HCT116 (cell line): ENCODE data around the gene TMEM117. TPM values are rescaled to one million over a fixed set of nuclear protein-coding genes. Genes with fewer than 3 reads are reported as not detected.

Source experiments
- ATAC-seq: fragments of 200-7000 bp; cut with Tn5 transposase; 2 replicates; pipeline ENCODE4 v1.9.1; 2020; ENCODE audit warnings: mild to moderate bottlenecking, moderate library complexity
- BruUV-seq: library from RNA; stranded (reverse); fragments of 400-500 nt; replicated peaks from 2 replicates; lab custom pipeline; 2021; lab: Mats Ljungman, UMichigan
- CTCF ChIA-PET: fragments of 300-600 bp; sonication (Branson Sonifier 250); formaldehyde crosslinking; loops from one replicate; lab custom pipeline; 2021; ENCODE audit warnings: antibody characterized with exemption; lab: Charles Lee
- POLR2A ChIA-PET: fragments of 300-600, 350-600 bp; sonication (Branson Sonifier 250); formaldehyde crosslinking; loops from one replicate; lab custom pipeline; 2021; ENCODE audit warnings: antibody characterized with exemption; lab: Charles Lee
- RAD21 ChIA-PET, 2 experiments: fragments of 300-600 bp; sonication (Branson Sonifier 250); formaldehyde crosslinking; loops; one replicate each; lab custom pipeline; 2023; ENCODE audit warnings: low total read pairs in 2 of 2; ENCODE audit not compliant: uncharacterized antibody in 2 of 2, unreplicated experiment in 2 of 2, low non-redundant PET in 1 of 2; lab: Charles Lee
- DNase-seq: peaks from one replicate; pipeline ENCODE4 v3.0.0-alpha.2; 2010; ENCODE audit warnings: low read depth, low spot score
- H2AFZ ChIP-seq: fragments of 200-600 bp; shearing (Covaris generic), sonication (generic); 2 replicates; pipeline ENCODE4 v1.6.1; 2017; ENCODE audit warnings: low read depth, mixed run types, mixed read lengths, antibody characterized with exemption, low read length; ENCODE audit not compliant: poor library complexity, severe bottlenecking
- H3K27ac ChIP-seq: 2 replicates; pipeline ENCODE4 v1.5.1; 2012; ENCODE audit warnings: low read depth, low read length
- H3K27me3 ChIP-seq: fragments of 200-600 bp; sonication (generic); 2 replicates; pipeline ENCODE4 v1.6.1; 2016; ENCODE audit warnings: mixed run types, low read length, mixed read lengths; ENCODE audit not compliant: insufficient read depth
- H3K36me3 ChIP-seq, 2 experiments: fragments of 200-500 bp in 1 of 2; fragments of 200-600 bp in 1 of 2; sonication (Bioruptor generic) in 1 of 2; sonication (generic) in 1 of 2; 2 replicates each; pipeline versions ENCODE4 v1.5.1 to v1.6.1; 2014 to 2016; ENCODE audit warnings: low read length in 2 of 2, inconsistent platforms in 1 of 2, mixed read lengths in 1 of 2, mixed run types in 1 of 2; ENCODE audit not compliant: insufficient read depth in 2 of 2, control insufficient read depth in 1 of 2
- H3K4me1 ChIP-seq, 2 experiments: fragments of 200-600 bp in 1 of 2; sonication (generic) in 1 of 2; 2 replicates each; pipeline versions ENCODE4 v1.5.1 to v1.6.1; 2012 to 2017; ENCODE audit warnings: low read length in 2 of 2, inconsistent platforms in 1 of 2, mild to moderate bottlenecking in 1 of 2, mixed read lengths in 1 of 2, mixed run types in 1 of 2, moderate library complexity in 1 of 2; ENCODE audit not compliant: insufficient read depth in 2 of 2, control insufficient read depth in 1 of 2
- H3K4me2 ChIP-seq: fragments of 200-600 bp; sonication (generic); 2 replicates; pipeline ENCODE4 v1.6.1; 2017; ENCODE audit warnings: mixed run types, low read length, mixed read lengths
- H3K4me3 ChIP-seq, 2 experiments: fragments of 200-600 bp in 1 of 2; sonication (generic) in 1 of 2; replicated peaks in 1 of 2; 2 replicates each; pipeline ENCODE4 v1.5.1; 2011 to 2016; ENCODE audit warnings: low read length in 2 of 2, control low read depth in 1 of 2, low read depth in 1 of 2, mild to moderate bottlenecking in 1 of 2, mixed read lengths in 1 of 2, mixed run types in 1 of 2
- H3K79me2 ChIP-seq: fragments of 200-600 bp; sonication (generic); 2 replicates; pipeline ENCODE4 v1.6.1; 2017; ENCODE audit warnings: mild to moderate bottlenecking, mixed run types, low read length, moderate library complexity, mixed read lengths; ENCODE audit not compliant: insufficient read depth
- H3K9ac ChIP-seq: fragments of 200-600 bp; sonication (generic); 2 replicates; pipeline ENCODE4 v1.6.1; 2016; ENCODE audit warnings: low read length, mixed read lengths
- H3K9me2 ChIP-seq: fragments of 200-600 bp; sonication (generic), shearing (Covaris generic); 2 replicates; pipeline ENCODE4 v1.6.1; 2017; ENCODE audit warnings: mixed run types, mild to moderate bottlenecking, moderate library complexity; ENCODE audit not compliant: insufficient read depth
- H3K9me3 ChIP-seq, 2 experiments: fragments of 200-500 bp in 1 of 2; fragments of 200-600 bp in 1 of 2; sonication (Bioruptor generic) in 1 of 2; sonication (generic) in 1 of 2; 2 replicates each; pipeline ENCODE4 v1.6.1; 2014 to 2017; ENCODE audit warnings: low read length in 2 of 2, mixed read lengths in 2 of 2, inconsistent platforms in 1 of 2, low read depth in 1 of 2, mild to moderate bottlenecking in 1 of 2, mixed run types in 1 of 2, moderate library complexity in 1 of 2; ENCODE audit not compliant: control insufficient read depth in 1 of 2, insufficient read depth in 1 of 2
- H4K20me1 ChIP-seq: fragments of 200-600 bp; sonication (generic), shearing (Covaris generic); 2 replicates; pipeline ENCODE4 v1.6.1; 2017; ENCODE audit warnings: mixed run types, mild to moderate bottlenecking, moderate library complexity; ENCODE audit not compliant: insufficient read depth
- ATF3 ChIP-seq: IDR thresholded peaks from 2 replicates; pipeline ENCODE4 v1.6.1; 2012
- CBX3 ChIP-seq: IDR thresholded peaks from 2 replicates; pipeline ENCODE4 v1.6.1; 2012; ENCODE audit warnings: low read depth
- CEBPB ChIP-seq: IDR thresholded peaks from 2 replicates; pipeline ENCODE4 v1.6.1; 2012; ENCODE audit warnings: low read depth
- EGR1 ChIP-seq: IDR thresholded peaks from 2 replicates; pipeline ENCODE4 v1.6.1; 2012; ENCODE audit warnings: low read depth
- ELF1 ChIP-seq: IDR thresholded peaks from 2 replicates; pipeline ENCODE4 v1.6.1; 2012; ENCODE audit warnings: low read depth, borderline replicate concordance
- EZH2phosphoT487 ChIP-seq: fragments of 200-600 bp; IDR thresholded peaks from 2 replicates; pipeline ENCODE4 v1.6.1; 2018; ENCODE audit warnings: antibody characterized with exemption, borderline replicate concordance
- JUND ChIP-seq: IDR thresholded peaks from 2 replicates; pipeline ENCODE4 v1.6.1; 2012
- MAX ChIP-seq: IDR thresholded peaks from 2 replicates; pipeline ENCODE4 v1.6.1; 2012
- REST ChIP-seq: IDR thresholded peaks from 2 replicates; pipeline ENCODE4 v1.6.1; 2012; ENCODE audit warnings: low read depth
- SIN3A ChIP-seq: IDR thresholded peaks from 2 replicates; pipeline ENCODE4 v1.6.1; 2012; ENCODE audit warnings: low read depth
- TCF7L2 ChIP-seq: IDR thresholded peaks from 2 replicates; pipeline ENCODE4 v1.7.0; 2011; ENCODE audit warnings: borderline replicate concordance, inconsistent platforms; ENCODE audit not compliant: insufficient read depth, insufficient read length; ENCODE audit errors: extremely low read depth
- ZFX ChIP-seq: fragments of 450-650 bp; IDR thresholded peaks from 2 replicates; pipeline ENCODE4 v1.6.1; 2017
- intact Hi-C: fragments of 100-400 bp; cut with micrococcal nuclease; formaldehyde crosslinking; loops from 2 replicates; pipeline ENCODE4 v1.10.0; 2022
- total RNA-seq: library from RNA; stranded (reverse); gene quantifications from one replicate; pipeline ENCODE4 v1.2.1, GENCODE V29; 2021; ENCODE audit not compliant: unreplicated experiment

TMEM117 gene
- total RNA-seq, 1 experiment from 2014 or later: 3.6 TPM

- H3K4me2 ChIP-seq: no peak overlapping the region
- ChIA-PET RAD21 (interaction anchor here in 1 of 2 experiments (0.6 to 0.9 kb wide), 2 partner anchors 101 to 440 kb away, joined by 3 read pairs; no protein-coding TSS in a partner anchor), CTCF (interaction anchor here (0.6 to 3.8 kb wide), 2 partner anchors 67 to 108 kb away, joined by 3 to 64 read pairs; no protein-coding TSS in a partner anchor), POLR2A (no interaction called here)
- no peaks in the 10 kb centered on the region for H4K20me1 ChIP-seq
- H3K4me1 ChIP-seq: no peaks in the 10 kb centered on the region
- no peak overlapping the region for H3K4me3 ChIP-seq
- H3K9me3 ChIP-seq: no peaks in the 10 kb centered on the region
- ATAC-seq (no peak), DNase-seq (no peak)
- H3K36me3 ChIP-seq: no peaks in the 10 kb centered on the region
- BruUV-seq: no TSS peak
- H3K9ac ChIP-seq: no peak overlapping the region
- H3K9me2 ChIP-seq: no peaks in the 10 kb centered on the region
- no peak for TF ChIP-seq EZH2phosphoT487
- no peak for TF ChIP-seq ZFX
- TF ChIP-seq ATF3: no peak
- H3K27ac ChIP-seq: no peak overlapping the region
- no peak overlapping the region for H2AFZ ChIP-seq
- intact Hi-C loops: loop anchor here (5.0 kb wide), 1 partner anchor 128 kb away; the partner anchor contains the start of genes IRAK4 and PUS7L
- no peaks in the 10 kb centered on the region for H3K27me3 ChIP-seq
- no peaks in the 10 kb centered on the region for H3K79me2 ChIP-seq
These were observed 49.0 kb downstream of the TMEM117 start for GRCh38 chr12:43884683-43885410.

- no peak for TF ChIP-seq SIN3A
- no peak for TF ChIP-seq CBX3
- no peak for TF ChIP-seq JUND
- TF ChIP-seq ELF1: no peak
- no peak for TF ChIP-seq MAX
- TF ChIP-seq ATF3: no peak
- TF ChIP-seq EZH2phosphoT487: no peak
- no peak for TF ChIP-seq EGR1
- TF ChIP-seq CEBPB: no peak
- no peak for TF ChIP-seq REST
- TF ChIP-seq TCF7L2: no peak
- ChIA-PET RAD21 (no interaction called here), CTCF (no interaction called here), POLR2A (no interaction called here)
- Histone ChIP-seq H3K9ac (no peak overlapping the region), H3K27me3 (no peaks in the 10 kb centered on the region), H3K79me2 (no peaks in the 10 kb centered on the region), H2AFZ (no peak overlapping the region), H3K4me1 (no peaks in the 10 kb centered on the region), H3K9me2 (no peaks in the 10 kb centered on the region), H4K20me1 (no peaks in the 10 kb centered on the region), H3K36me3 (no peaks in the 10 kb centered on the region), H3K4me3 (no peak overlapping the region), H3K27ac (no peak overlapping the region), H3K9me3 (no peaks in the 10 kb centered on the region), H3K4me2 (no peak overlapping the region)
- DNase-seq (no peak), ATAC-seq (no peak)
- intact Hi-C loops: no loop called here
- BruUV-seq: no TSS peak
These were observed 51.5 kb downstream of the TMEM117 start for GRCh38 chr12:43887397-43887796.
